WTC11 (cell line): ENCODE results near the gene COPS3. TPM values are rescaled to one million over a fixed set of nuclear protein-coding genes. Genes with fewer than 3 reads are reported as not detected.
A peak's percentile ranks its signal among the peaks of the same experiment; 100 is the strongest.

ENCODE experiments used
- ATF1 ChIP-seq: sonication (generic); formaldehyde crosslinking; IDR thresholded peaks from 2 replicates; pipeline ENCODE4 v1.8.1; 2023; ENCODE audit warnings: mild to moderate bottlenecking, moderate library complexity, missing genetic modification reagents
- CREB1 ChIP-seq: sonication (generic); formaldehyde crosslinking; IDR thresholded peaks from 2 replicates; pipeline ENCODE4 v1.8.0; 2023; ENCODE audit warnings: mild to moderate bottlenecking, missing genetic modification reagents
- ETV6 ChIP-seq: sonication (generic); formaldehyde crosslinking; IDR thresholded peaks from 2 replicates; pipeline ENCODE4 v1.8.1; 2022; ENCODE audit warnings: mild to moderate bottlenecking, missing genetic modification reagents
- FOXP1 ChIP-seq: sonication (generic); formaldehyde crosslinking; IDR thresholded peaks from 2 replicates; pipeline ENCODE4 v1.8.0; 2022; ENCODE audit warnings: missing genetic modification reagents, mild to moderate bottlenecking, moderate library complexity, borderline replicate concordance
- GABPB1 ChIP-seq: sonication (generic); formaldehyde crosslinking; IDR thresholded peaks from 2 replicates; pipeline ENCODE4 v1.8.1; 2023; ENCODE audit warnings: mild to moderate bottlenecking, missing genetic modification reagents
- GRHL2 ChIP-seq: fragments of 250-450 bp; sonication (Bioruptor Pico); IDR thresholded peaks from 2 replicates; pipeline ENCODE4 v1.8.0; 2022; ENCODE audit warnings: mild to moderate bottlenecking, moderate library complexity; ENCODE audit not compliant: insufficient replicate concordance, severe bottlenecking
- JAZF1 ChIP-seq: fragments of 250-450 bp; sonication (Bioruptor Pico); IDR thresholded peaks from 2 replicates; pipeline ENCODE4 v1.9.0; 2021; ENCODE audit warnings: moderate library complexity, mild to moderate bottlenecking, inconsistent platforms
- NFYB ChIP-seq: sonication (generic); formaldehyde crosslinking; conservative IDR thresholded peaks from 2 replicates; pipeline ENCODE4 v1.8.0; 2022; ENCODE audit warnings: low read depth, missing genetic modification reagents
- RORB ChIP-seq: fragments of 250-450 bp; sonication (Bioruptor Pico); IDR thresholded peaks from 2 replicates; pipeline ENCODE4 v1.9.0; 2021; ENCODE audit warnings: mild to moderate bottlenecking
- SMAD4 ChIP-seq: sonication (generic); formaldehyde crosslinking; IDR thresholded peaks from 2 replicates; pipeline ENCODE4 v1.8.0; 2022; ENCODE audit warnings: mild to moderate bottlenecking, missing genetic modification reagents
- SOX15 ChIP-seq: fragments of 250-450 bp; sonication (Bioruptor Pico); IDR thresholded peaks from 2 replicates; pipeline ENCODE4 v1.9.0; 2021; ENCODE audit warnings: mild to moderate bottlenecking
- TEAD1 ChIP-seq: sonication (generic); formaldehyde crosslinking; IDR thresholded peaks from 2 replicates; pipeline ENCODE4 v1.8.0; 2022; ENCODE audit warnings: mild to moderate bottlenecking, missing genetic modification reagents
- TP53 ChIP-seq: sonication (generic); formaldehyde crosslinking; IDR thresholded peaks from 2 replicates; pipeline ENCODE4 v1.8.1; 2023; ENCODE audit warnings: mild to moderate bottlenecking, missing genetic modification reagents
- ZBTB21 ChIP-seq: sonication (generic); formaldehyde crosslinking; IDR thresholded peaks from 2 replicates; pipeline ENCODE4 v1.8.1; 2023; ENCODE audit warnings: mild to moderate bottlenecking, missing genetic modification reagents, borderline replicate concordance
- ZNF138 ChIP-seq: sonication (generic); formaldehyde crosslinking; conservative IDR thresholded peaks from 2 replicates; pipeline ENCODE4 v1.8.1; 2022; ENCODE audit warnings: mild to moderate bottlenecking, moderate library complexity, missing genetic modification reagents
- ZNF232 ChIP-seq: sonication (generic); formaldehyde crosslinking; IDR thresholded peaks from 2 replicates; pipeline ENCODE4 v1.8.0; 2022; ENCODE audit warnings: mild to moderate bottlenecking, missing genetic modification reagents
- ZNF396 ChIP-seq: fragments of 250-450 bp; sonication (Bioruptor Pico); IDR thresholded peaks from 2 replicates; pipeline ENCODE4 v1.8.0; 2021; ENCODE audit warnings: mild to moderate bottlenecking, moderate library complexity, borderline replicate concordance
- total RNA-seq: library from RNA; stranded (reverse); gene quantifications from 3 replicates; pipeline ENCODE4 v1.2.3, GENCODE V29; 2021
- TF ChIP-seq, protein P1 (sequence below): sonication (generic); formaldehyde crosslinking; IDR thresholded peaks from 2 replicates; pipeline ENCODE4 v1.8.1; 2022; ENCODE audit warnings: low read depth, mild to moderate bottlenecking, moderate library complexity, missing genetic modification reagents, borderline replicate concordance
- TF ChIP-seq, protein P2 (sequence below): sonication (generic); formaldehyde crosslinking; IDR thresholded peaks from 2 replicates; pipeline ENCODE4 v1.8.0; 2022; ENCODE audit warnings: mild to moderate bottlenecking, missing genetic modification reagents
- TF ChIP-seq, protein P3 (sequence below): sonication (generic); formaldehyde crosslinking; conservative IDR thresholded peaks from 2 replicates; pipeline ENCODE4 v1.8.1; 2023; ENCODE audit warnings: mild to moderate bottlenecking, low read depth, missing genetic modification reagents, moderate library complexity
- TF ChIP-seq, protein P4 (sequence below): sonication (generic); formaldehyde crosslinking; IDR thresholded peaks from 2 replicates; pipeline ENCODE4 v1.8.0; 2022; ENCODE audit warnings: mild to moderate bottlenecking, missing genetic modification reagents
- TF ChIP-seq, protein P5 (sequence below): fragments of 250-450 bp; sonication (Bioruptor Pico); IDR thresholded peaks from 2 replicates; pipeline ENCODE4 v1.9.0; 2021; ENCODE audit warnings: mild to moderate bottlenecking
- TF ChIP-seq, protein P6 (sequence below): sonication (generic); formaldehyde crosslinking; IDR thresholded peaks from 2 replicates; pipeline ENCODE4 v1.8.1; 2022; ENCODE audit warnings: mild to moderate bottlenecking, missing genetic modification reagents, moderate library complexity, borderline replicate concordance
- TF ChIP-seq, protein P7 (sequence below): sonication (generic); formaldehyde crosslinking; IDR thresholded peaks from 2 replicates; pipeline ENCODE4 v1.8.0; 2022; ENCODE audit warnings: mild to moderate bottlenecking, missing genetic modification reagents
- TF ChIP-seq, protein P8 (sequence below): fragments of 200-600 bp; IDR thresholded peaks from 2 replicates; pipeline ENCODE4 v1.8.0; 2022; ENCODE audit warnings: antibody characterized with exemption

The COPS3 gene
- total RNA-seq, 1 experiment from 2014 or later, result 78.3 TPM

DNA sequence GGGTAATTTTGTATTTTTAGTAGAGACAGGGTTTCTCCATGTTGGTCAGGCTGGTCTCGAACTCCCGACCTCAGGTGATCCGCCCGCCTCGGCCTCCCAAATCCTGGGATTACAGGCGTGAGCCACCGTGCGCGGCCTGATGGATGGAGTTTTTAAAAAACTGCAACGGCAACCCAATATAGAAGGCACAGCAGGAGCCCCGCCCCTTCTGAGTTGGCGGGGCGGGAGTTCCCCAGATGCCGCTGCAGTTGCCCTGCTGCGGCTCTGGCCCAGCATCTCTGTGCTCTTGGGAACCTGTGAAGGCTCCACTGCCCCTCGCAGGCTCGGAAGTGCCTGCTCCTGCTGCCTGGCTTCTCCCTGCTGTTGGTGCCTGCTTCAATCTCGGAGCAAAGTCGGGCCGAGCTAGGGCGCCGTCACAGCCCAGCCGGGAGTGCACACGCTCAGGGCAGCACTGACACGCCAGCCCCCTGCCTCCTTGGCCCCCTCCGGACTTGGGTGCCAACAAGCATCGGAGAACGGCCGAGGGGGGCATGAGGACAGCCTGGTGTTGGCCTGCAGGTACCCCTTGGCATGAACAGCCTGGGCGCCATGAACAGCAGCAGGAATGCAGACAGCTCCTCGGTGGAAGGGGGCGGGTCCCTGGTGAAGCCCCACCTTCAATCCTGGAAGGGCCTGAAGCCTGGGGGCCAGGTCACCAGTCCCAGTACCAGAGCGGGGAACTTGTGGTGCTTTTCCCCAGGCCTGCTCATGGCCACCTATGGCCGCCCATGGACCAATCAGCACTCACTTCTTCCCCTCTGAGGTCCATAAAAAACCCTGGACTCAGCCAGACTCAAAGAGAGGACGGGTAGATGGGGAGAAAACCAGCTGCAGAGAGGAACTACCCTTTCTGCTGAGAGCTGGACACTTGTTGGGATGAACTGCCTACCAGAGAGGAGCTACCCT lies 19.9 kb upstream of the COPS3 start (continued):
- TF ChIP-seq ZNF396 (CRISPR knock-in tag) (no peak), SOX15 (CRISPR knock-in tag) (no peak), ZNF232 (peak; percentile 11; the same call in 1 of the 2 replicates), JAZF1 (no peak), FOXP1 (CRISPR knock-in tag) (peak; percentile 68; the same call in 1 of the 2 replicates), TEAD1 (CRISPR knock-in tag) (peak; percentile 84; the same call in 1 of the 2 replicates), ZBTB21 (CRISPR knock-in tag) (peak; percentile 72; the same call in 1 of the 2 replicates), CREB1 (CRISPR knock-in tag) (no peak), SMAD4 (CRISPR knock-in tag) (no peak), RORB (CRISPR knock-in tag) (no peak), GABPB1 (CRISPR knock-in tag) (no peak), NFYB (no peak; the same call in 1 of the 2 replicates), ETV6 (CRISPR knock-in tag) (peak; percentile 14; the same call in 1 of the 2 replicates), ZNF138 (peak; percentile 91), GRHL2 (CRISPR knock-in tag) (no peak), TP53 (peak; percentile 80), ATF1 (CRISPR knock-in tag) (no peak)
- TF ChIP-seq, protein P1, sequence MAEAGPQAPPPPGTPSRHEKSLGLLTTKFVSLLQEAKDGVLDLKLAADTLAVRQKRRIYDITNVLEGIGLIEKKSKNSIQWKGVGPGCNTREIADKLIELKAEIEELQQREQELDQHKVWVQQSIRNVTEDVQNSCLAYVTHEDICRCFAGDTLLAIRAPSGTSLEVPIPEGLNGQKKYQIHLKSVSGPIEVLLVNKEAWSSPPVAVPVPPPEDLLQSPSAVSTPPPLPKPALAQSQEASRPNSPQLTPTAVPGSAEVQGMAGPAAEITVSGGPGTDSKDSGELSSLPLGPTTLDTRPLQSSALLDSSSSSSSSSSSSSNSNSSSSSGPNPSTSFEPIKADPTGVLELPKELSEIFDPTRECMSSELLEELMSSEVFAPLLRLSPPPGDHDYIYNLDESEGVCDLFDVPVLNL (CRISPR knock-in tag), result no peak
- TF ChIP-seq, protein P2, sequence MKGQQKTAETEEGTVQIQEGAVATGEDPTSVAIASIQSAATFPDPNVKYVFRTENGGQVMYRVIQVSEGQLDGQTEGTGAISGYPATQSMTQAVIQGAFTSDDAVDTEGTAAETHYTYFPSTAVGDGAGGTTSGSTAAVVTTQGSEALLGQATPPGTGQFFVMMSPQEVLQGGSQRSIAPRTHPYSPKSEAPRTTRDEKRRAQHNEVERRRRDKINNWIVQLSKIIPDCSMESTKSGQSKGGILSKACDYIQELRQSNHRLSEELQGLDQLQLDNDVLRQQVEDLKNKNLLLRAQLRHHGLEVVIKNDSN (CRISPR knock-in tag), result no peak; the same call in 1 of the 2 replicates
- TF ChIP-seq, protein P3, sequence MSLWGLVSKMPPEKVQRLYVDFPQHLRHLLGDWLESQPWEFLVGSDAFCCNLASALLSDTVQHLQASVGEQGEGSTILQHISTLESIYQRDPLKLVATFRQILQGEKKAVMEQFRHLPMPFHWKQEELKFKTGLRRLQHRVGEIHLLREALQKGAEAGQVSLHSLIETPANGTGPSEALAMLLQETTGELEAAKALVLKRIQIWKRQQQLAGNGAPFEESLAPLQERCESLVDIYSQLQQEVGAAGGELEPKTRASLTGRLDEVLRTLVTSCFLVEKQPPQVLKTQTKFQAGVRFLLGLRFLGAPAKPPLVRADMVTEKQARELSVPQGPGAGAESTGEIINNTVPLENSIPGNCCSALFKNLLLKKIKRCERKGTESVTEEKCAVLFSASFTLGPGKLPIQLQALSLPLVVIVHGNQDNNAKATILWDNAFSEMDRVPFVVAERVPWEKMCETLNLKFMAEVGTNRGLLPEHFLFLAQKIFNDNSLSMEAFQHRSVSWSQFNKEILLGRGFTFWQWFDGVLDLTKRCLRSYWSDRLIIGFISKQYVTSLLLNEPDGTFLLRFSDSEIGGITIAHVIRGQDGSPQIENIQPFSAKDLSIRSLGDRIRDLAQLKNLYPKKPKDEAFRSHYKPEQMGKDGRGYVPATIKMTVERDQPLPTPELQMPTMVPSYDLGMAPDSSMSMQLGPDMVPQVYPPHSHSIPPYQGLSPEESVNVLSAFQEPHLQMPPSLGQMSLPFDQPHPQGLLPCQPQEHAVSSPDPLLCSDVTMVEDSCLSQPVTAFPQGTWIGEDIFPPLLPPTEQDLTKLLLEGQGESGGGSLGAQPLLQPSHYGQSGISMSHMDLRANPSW (CRISPR knock-in tag), result peak; percentile 96
- TF ChIP-seq, protein P4, sequence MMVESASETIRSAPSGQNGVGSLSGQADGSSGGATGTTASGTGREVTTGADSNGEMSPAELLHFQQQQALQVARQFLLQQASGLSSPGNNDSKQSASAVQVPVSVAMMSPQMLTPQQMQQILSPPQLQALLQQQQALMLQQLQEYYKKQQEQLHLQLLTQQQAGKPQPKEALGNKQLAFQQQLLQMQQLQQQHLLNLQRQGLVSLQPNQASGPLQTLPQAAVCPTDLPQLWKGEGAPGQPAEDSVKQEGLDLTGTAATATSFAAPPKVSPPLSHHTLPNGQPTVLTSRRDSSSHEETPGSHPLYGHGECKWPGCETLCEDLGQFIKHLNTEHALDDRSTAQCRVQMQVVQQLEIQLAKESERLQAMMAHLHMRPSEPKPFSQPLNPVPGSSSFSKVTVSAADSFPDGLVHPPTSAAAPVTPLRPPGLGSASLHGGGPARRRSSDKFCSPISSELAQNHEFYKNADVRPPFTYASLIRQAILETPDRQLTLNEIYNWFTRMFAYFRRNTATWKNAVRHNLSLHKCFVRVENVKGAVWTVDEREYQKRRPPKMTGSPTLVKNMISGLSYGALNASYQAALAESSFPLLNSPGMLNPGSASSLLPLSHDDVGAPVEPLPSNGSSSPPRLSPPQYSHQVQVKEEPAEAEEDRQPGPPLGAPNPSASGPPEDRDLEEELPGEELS (CRISPR knock-in tag), result peak; percentile 19; the same call in 1 of the 2 replicates
- TF ChIP-seq, protein P5, sequence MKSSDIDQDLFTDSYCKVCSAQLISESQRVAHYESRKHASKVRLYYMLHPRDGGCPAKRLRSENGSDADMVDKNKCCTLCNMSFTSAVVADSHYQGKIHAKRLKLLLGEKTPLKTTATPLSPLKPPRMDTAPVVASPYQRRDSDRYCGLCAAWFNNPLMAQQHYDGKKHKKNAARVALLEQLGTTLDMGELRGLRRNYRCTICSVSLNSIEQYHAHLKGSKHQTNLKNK (CRISPR knock-in tag), result no peak
- TF ChIP-seq, protein P6, sequence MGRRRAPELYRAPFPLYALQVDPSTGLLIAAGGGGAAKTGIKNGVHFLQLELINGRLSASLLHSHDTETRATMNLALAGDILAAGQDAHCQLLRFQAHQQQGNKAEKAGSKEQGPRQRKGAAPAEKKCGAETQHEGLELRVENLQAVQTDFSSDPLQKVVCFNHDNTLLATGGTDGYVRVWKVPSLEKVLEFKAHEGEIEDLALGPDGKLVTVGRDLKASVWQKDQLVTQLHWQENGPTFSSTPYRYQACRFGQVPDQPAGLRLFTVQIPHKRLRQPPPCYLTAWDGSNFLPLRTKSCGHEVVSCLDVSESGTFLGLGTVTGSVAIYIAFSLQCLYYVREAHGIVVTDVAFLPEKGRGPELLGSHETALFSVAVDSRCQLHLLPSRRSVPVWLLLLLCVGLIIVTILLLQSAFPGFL, result no peak
- TF ChIP-seq, protein P7, sequence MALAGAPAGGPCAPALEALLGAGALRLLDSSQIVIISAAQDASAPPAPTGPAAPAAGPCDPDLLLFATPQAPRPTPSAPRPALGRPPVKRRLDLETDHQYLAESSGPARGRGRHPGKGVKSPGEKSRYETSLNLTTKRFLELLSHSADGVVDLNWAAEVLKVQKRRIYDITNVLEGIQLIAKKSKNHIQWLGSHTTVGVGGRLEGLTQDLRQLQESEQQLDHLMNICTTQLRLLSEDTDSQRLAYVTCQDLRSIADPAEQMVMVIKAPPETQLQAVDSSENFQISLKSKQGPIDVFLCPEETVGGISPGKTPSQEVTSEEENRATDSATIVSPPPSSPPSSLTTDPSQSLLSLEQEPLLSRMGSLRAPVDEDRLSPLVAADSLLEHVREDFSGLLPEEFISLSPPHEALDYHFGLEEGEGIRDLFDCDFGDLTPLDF (CRISPR knock-in tag), result no peak
- TF ChIP-seq, protein P8, sequence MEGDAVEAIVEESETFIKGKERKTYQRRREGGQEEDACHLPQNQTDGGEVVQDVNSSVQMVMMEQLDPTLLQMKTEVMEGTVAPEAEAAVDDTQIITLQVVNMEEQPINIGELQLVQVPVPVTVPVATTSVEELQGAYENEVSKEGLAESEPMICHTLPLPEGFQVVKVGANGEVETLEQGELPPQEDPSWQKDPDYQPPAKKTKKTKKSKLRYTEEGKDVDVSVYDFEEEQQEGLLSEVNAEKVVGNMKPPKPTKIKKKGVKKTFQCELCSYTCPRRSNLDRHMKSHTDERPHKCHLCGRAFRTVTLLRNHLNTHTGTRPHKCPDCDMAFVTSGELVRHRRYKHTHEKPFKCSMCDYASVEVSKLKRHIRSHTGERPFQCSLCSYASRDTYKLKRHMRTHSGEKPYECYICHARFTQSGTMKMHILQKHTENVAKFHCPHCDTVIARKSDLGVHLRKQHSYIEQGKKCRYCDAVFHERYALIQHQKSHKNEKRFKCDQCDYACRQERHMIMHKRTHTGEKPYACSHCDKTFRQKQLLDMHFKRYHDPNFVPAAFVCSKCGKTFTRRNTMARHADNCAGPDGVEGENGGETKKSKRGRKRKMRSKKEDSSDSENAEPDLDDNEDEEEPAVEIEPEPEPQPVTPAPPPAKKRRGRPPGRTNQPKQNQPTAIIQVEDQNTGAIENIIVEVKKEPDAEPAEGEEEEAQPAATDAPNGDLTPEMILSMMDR, result no peak
